ENCODE measurements around the gene EDDM3A.

DNA sequence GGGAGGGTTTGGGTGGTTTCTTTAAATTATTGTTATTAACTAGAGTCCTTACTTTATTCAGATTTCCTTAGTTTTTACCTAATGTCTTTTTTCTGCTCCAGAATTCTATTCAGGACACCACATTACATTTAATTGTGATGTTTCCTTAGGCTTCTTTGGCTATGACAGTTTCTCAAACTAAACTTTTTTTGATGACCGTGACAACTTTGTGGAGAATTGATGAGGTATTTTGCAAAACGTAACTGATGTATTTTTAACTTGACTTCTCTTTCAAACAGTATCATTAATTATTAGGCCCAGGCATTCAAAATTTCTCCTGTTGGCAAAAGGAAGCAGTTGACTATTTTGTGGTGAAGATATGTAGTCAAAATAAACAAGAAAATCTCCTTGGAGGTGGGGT lies 45.9 kb downstream of the EDDM3A start:
- TF ChIP-seq, protein P1, sequence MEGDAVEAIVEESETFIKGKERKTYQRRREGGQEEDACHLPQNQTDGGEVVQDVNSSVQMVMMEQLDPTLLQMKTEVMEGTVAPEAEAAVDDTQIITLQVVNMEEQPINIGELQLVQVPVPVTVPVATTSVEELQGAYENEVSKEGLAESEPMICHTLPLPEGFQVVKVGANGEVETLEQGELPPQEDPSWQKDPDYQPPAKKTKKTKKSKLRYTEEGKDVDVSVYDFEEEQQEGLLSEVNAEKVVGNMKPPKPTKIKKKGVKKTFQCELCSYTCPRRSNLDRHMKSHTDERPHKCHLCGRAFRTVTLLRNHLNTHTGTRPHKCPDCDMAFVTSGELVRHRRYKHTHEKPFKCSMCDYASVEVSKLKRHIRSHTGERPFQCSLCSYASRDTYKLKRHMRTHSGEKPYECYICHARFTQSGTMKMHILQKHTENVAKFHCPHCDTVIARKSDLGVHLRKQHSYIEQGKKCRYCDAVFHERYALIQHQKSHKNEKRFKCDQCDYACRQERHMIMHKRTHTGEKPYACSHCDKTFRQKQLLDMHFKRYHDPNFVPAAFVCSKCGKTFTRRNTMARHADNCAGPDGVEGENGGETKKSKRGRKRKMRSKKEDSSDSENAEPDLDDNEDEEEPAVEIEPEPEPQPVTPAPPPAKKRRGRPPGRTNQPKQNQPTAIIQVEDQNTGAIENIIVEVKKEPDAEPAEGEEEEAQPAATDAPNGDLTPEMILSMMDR (IDR thresholded peaks at IDR 0.05) = no peak
- no peak for TF ChIP-seq ZFX (IDR thresholded peaks at IDR 0.05; ENCODE audit: borderline replicate concordance)

Data from 22Rv1 (cell line).